GF-D8 (cell line): ENCODE data around the gene CTDSPL.

Experiments used
- DNase-seq: peaks from one replicate; lab custom pipeline; 2025; lab: John Stamatoyannopoulos, UW

CTDSPL gene

DNA sequence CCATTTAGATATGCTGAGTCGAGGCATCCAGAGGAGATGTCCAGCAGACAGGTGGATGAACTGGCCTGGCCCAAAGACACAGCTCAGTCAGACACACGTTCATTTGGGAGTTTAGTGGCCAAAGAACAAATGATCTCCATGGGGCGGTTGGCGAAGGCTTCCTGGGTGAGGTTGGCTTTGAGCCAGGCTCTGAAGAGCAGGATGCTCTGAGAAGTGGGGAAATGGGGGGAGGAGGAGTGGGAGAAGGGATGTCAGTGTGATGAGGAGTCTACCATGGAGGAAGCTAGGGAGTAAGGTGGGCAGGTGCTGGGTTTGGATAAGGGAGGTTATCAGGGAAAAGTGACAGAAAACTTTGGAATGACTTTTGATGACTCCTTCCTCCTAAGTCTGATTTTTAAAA lies 81.4 kb downstream of the CTDSPL start:
- no peak for DNase-seq

DNA sequence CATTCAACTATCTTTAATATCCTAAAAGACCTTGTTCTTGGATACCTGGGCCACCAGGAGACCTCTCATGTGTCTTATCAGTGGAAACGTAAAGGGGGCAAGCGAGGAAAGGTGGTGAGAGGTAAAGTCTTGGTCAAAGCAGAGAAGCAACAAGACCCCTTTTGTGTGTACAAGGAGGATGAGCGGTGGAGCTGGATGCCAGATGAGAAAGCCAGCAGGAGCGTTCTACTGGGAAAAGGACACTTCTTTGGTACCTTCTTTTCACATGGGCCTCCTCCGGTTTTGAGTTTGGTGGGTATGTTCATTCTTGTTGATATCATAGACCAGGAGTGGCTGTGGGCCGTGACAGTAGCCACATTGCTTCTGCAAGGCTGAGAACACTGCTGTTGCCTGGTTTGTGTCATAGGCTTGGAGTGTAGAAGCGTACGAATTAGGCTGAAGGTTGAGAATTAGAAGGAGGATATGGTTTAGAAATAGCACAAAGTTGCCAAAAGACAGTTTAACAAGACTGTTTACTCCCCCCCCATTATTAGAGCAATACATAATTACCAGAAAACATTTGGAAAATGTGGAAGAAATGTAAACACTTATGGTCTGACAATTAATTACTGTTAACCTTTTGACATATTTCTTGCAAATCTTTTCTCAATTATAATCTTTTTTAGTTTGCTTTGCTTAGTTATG lies 82.1 kb downstream of the CTDSPL start:
- DNase-seq = no peak

DNA sequence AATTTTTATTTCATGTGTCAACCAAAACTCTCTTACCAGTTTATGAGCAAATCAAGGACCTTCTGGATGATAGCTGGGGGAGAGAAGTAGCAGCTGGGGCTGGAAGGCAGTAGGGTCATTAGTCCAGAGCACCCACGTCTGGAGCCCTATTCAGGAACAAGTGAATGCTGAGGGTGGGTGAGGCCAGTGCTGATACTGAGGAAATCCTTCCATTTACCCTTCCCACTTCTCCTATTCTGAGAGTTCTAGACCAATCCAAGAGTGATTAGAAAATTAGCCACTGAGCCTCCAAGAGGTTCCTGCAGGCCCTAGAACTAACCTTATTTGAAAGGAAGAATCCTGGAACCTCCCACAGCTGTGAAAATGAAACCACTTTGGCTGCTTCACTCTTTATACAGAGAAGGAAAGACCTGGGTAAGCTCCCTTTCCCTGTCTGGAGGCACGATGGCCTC lies 82.7 kb downstream of the CTDSPL start:
- no peak for DNase-seq

DNA sequence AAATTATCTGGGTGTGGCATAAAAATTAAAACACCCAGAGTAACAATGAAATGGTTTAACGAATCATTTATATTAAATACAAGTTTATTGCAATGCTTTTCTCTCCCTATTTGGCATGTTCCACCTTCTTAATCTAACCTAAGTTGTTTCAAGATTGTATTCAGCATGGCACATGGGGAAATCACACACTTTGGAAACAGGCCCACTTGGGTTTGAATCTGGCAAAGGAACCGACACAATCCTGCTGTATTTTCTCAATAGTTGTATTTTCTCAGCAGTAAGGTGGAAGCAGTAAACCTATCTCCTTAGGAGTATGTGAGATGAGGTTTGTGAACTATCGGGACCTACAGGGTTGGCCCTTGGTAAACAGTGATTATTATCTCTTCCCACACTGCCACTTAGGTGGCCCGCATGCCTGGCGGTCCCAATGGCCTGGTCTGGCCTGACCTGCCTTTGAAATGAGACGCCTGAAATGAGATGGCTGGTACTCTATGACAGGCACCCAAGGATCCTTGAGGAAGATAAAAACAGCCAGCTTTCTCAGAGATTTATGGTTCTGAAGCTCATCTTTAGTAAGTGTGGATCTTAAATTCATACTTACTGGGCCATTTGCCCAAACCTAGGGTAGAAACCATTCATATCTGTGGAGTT lies 83.6 kb downstream of the CTDSPL start:
- peak; percentile 48 for DNase-seq

DNA sequence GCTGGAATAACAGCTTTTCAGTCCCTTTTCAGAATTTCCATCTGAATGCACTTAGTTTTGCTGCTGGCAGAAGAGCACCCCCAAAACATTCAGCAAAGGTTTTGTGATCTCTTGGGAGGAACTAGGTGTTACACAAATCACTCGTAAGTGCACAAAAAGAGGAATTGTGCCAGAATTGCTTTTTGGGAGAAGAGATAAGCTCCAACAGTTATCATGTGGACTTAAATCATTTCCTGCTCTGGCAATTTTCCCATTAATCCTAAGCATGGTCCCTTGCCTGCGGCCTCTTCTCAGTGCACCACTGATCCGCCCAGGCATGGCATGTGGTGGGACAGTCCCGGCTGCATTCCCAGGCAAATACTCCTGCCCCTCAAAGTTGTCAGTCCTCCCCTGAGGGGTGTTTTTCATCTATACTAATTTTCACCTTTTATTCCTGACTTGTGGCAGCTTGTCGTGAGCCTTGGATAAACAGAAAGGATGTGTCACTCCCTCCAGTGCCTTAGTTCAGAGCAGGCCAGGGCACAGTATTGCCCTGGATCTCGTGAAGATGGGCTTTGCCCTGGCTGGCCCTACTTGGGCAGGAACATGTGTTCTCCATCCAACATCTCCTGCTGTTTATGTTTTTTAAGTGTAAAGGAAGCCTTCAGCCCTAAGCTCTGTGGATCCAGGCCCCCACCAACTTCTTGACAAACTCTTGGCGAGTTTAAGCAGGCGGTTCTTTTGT lies 84.3 kb downstream of the CTDSPL start:
- peak; percentile 76 for DNase-seq

DNA sequence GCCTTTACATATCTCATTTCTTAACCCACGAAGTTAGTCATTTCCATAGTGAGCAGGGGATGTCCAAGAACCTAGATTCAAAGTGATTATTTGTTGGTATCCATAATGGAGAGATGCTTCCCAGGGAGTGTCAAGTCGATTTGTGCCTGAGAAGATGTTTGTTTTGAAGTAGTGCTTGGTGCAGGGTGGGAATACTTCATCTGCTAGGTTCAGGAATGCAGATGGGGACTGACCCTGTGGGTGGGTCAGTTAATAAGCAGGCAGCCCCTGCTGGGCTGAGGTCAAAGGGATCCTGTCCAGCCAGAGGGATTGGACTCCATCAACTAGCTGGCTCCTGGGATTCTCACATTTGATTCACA lies 84.8 kb downstream of the CTDSPL start:
- DNase-seq = no peak

DNA sequence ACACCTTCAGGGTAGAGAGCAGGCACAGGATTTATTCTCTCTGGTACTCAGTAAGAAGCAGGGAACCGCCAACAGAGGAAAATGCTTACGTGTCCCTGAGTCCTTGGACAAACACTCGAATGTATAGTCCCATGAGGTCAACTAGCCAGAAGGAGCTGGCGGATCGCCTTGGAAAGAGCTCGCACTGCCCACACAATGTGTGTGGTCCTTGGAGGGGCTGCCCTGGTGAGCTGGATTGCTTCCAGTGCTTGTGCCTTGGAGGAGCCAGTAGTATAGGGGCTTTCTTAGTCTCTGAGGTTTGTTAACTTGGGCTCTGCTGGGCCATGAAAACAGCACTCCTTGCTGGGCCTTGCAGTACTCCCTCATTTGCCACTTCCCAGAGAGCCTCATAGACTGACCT lies 88.2 kb downstream of the CTDSPL start:
- no peak for DNase-seq

DNA sequence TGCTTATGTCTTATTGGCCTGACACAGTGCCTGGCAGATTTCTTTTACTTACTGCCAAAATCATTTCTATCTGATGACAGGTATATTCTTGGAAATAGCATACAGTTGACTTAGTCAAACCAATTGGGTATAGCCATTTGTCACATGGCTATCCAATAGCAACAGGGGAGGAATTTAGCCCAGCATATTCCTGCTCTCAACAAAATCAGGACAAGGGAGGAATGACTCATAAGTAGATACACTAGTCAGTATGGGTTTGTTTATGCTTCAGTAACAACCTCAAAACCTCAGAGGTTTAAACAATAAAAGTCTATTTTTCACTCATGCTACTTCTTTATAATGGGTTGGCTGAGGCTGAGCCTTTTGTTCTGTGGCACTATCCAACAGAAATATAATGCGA lies 90.9 kb downstream of the CTDSPL start:
- no peak for DNase-seq

DNA sequence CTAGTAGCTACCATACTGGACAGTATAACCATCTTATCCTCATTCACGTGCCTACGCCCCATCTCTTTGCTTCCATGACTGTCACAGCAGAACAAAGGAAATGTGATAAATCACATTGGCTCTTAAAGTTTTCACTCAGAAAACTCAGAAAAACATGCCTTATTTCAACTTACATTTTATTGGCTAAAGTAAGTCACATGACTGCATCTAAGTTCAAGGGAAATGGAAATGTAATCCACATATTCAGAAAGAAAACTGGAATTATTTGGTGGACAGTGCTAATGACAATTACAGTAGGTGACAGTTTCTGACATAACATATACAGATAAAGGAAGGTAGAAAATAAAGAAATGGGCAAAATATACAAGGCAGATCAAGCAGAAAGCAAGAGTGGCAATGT lies 91.5 kb downstream of the CTDSPL start:
- DNase-seq = no peak

DNA sequence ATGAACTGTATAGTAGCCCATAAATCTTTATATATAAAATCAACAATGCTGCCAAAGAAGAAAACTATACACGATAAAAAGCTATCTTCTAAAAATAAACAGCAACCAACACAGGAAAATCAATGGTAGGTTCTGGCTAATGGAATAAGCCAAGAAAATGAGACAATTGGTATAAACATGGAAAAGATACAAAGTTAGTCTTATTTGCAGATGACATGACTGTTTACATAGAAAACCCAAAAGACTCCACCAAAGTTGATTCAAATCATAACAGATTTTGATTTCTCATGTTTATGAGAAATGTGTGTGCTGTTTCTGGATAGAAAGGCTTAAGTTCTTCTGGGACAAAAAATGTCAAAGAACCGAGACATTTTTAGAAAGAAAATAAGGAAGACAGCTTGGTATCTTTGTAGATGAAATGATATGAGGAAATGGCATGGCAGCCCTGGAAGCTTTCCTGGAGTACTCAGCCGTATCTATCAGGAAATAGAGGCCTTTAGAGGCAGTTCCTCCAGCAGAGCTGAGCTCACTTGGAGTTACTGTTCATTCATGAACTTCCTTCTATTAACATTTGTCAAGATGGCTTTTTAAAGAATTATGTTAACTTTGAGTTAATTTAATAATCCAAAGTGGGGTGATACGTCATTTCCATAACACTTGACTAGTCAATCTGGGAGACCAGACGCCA lies 92.2 kb downstream of the CTDSPL start:
- DNase-seq = peak; percentile 29

DNA sequence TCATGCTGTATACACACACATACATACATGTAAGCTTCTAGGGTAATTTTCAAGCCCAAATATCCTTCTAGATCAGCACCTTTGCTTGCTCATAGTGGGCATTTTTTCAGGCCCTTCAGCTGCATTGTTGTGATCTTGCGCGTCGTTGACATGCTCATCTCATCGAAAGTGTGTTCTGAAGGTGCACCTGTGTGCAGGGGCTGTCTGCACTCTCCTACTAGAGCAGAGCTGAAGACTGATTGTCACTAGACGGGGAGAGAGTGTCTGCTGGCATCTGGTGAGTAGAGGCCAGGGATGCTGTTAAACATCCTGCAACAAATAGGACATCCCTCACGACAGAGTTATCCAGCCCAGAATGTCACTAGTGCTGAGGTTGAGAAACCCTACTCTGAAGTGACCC lies 93.2 kb downstream of the CTDSPL start:
- no peak for DNase-seq

DNA sequence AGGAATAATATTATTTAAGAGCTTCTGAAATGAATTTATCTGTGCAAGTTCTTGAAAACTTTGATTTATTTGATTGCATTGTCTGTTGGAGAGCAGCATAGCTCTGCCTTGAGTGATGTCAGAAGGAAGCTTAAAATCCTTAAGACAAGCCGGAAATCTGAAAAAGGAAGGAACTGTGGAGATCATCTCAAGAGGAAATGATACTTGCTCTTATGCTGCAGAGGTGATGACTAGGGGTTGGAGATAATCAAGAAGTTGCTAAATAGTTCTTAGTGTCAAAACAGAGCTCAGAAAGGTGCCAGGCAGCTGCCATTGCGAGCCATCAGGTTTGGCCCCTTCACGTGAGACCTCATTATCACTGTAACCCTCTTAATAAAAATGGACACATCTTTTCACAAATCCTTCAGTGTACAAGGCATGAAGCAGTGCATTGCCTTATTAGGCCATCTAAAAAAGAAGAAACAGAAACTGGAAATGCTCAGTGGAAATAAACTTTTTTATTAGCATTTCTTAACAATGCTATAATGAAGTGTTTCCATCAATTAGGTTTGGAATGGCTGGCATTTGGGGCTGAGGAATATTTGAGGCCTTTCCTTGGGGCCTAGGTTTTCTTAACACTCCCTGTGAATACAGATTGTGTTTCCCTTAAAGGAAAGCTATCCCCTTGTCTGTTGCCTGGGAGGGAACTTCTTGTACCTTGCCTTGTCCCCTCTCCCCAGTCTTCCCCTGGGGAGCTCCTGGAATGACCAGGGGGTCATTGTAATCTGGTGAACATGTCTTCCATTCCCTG lies 94.4 kb downstream of the CTDSPL start:
- peak; percentile 57 for DNase-seq

DNA sequence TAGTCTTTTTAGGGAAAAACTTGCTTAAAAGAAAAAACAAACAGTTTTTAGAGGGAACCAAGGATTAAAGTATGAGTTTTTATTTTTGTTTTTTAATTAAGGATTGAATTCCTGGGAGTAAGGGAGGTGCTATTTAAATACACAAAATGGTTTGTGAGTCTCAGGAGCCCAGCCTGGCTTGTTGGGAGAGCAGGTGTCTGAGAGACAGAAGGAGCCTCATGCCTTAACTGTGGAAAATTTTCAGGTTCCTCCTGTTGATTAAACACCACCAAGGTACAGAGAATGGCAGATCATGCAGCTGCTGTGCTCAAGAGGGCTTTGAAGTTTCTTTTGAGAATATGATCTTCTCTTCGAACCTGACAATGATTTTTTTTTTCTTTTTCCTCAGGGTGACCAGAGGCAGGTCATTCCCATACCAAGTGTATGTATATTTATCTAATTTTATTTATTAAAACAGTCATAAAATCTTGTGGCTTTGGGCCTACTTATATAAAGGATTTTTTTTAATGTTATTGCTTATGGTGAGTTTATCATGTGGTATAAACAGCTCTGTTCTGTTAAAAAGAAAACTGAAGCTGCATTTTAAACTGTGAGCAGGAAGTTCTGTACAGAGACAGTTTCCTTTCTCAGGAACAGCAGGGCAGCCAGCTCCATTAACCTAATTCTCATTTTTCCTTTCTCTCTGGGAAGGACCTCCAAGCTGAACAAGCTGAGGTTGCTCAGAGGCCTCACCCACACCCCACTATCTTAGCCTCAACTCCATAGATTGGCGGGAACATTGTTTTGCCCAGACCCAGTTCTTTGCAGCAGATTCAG lies 95.3 kb downstream of the CTDSPL start:
- DNase-seq = no peak

DNA sequence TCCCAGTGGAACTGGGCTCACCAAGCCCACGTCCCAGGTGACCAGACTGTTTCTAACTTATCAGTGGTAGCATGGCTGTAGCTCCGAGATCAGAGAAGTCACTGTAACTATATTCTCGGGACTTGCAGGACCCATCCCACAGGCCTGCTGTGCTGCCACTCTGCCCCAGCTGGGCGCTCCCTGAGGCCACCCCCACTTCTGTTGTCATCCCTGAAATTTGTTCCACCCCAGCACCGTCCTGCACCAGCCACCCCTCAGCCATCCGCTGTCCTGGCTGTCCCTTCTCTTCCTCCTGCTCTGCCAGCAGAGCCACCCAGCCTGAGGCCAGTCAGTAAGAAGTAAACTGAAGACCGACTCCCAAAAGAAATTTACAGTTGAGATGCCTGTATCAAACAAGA lies 95.9 kb downstream of the CTDSPL start:
- no peak for DNase-seq

DNA sequence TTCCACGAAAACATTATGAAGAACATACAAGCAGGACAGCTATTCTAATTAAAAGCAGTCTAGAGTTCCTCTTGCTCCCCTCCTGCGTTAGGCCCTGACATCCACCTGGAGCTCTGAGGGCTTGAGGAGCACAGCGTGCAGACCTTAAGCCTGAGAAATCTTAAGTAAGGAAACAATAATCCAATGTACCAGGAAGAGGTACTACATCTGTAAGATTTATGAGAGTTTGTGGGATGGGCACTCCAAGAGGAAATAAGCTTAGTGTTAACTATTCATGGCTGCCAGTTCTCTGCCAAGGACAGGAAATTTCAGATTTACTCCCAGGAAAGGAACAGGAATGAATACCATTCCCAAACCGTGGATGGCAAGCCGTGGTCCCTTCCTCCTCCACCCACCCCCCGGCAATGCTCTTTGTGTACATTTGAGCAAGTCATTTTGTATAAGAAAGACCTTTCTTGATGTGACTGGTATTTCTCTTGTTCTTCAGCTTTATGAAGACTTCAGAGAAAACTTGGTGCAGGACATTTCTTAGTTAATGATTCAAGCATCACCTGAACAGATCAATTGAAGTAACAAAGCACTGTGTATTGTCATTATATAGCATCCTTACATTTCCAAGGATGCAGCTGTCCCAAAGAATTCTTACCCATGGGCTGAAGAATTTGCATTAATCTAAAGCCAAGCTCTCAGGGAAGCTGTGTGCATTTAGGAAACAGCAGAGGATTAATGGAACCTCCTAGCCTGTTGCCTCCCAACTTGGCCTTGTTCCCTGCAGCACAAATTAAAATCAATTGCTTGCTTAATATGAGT lies 100.1 kb downstream of the CTDSPL start:
- DNase-seq = no peak

DNA sequence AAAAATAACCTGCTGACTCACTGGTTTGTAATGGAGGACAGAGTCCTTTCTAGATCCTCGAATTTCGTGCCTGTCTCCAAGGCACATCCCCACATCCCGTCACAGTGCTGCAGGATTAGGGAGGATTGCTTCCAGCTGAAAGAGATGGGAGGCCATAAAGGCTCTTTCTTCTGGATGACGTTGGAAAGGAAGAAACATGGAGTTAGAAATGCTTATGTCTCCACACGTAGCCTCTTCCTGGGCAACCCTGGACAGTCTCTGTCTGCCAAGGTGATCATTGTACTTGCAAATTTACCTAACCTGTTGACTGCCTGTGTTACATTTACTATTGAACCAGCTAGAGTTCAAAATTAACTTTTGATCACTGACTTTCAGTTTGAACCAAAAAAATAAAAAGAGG lies 101.3 kb downstream of the CTDSPL start:
- no peak for DNase-seq

DNA sequence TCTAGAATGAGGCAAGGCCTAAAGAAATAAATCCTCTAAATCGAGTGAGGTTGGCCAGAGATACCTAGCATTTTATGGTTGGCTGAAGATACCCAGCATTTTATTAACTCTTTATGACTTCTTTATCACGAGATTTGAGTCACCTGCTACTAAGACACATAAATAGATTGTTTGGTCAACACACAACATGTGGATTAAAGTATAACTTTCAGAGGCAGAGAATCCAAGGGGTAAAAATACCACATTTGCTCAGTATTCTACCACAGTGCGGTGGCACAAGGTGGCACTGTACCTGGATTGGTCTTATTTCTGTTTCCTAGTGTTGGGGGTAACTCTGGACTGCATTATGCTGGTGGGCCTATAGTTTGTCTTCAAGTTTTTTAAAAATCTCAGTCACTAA lies 102.0 kb downstream of the CTDSPL start:
- no peak for DNase-seq

DNA sequence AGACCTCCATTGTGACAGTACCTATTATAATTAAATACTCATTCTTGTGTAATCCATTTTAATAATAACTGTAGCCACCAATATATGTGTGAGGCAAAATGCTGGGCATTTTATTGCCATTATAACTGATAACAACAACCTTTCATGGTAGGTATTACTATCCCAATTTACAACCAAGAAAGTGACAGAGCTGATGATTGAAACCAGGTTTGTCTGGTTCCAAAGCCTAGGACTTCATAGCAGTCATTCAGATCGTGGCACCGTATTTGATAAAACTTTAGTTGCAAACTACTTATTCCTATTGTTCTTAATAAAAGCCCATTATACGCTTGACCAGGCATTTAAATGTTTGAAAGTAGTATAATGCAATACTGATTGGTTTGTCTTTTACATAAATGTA lies 102.5 kb downstream of the CTDSPL start:
- no peak for DNase-seq

DNA sequence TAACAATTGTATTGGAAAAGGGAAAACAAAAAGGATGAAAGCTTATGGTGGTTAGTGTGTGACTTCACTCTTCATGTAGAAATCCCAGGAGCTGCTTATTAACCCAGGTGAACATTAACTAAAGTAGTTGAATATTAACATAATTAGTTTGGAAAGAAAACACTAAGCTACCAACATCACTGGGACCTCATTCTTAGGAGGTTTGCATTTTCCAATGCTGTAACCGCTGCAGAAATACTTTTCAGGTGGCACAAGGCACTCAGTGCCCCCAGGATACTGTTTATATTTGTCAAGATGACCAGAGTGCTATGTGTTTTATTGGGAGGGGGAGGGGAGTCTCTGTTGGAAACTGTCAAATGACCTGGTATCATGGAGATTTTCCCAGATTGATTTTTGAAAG lies 103.0 kb downstream of the CTDSPL start:
- DNase-seq = no peak

DNA sequence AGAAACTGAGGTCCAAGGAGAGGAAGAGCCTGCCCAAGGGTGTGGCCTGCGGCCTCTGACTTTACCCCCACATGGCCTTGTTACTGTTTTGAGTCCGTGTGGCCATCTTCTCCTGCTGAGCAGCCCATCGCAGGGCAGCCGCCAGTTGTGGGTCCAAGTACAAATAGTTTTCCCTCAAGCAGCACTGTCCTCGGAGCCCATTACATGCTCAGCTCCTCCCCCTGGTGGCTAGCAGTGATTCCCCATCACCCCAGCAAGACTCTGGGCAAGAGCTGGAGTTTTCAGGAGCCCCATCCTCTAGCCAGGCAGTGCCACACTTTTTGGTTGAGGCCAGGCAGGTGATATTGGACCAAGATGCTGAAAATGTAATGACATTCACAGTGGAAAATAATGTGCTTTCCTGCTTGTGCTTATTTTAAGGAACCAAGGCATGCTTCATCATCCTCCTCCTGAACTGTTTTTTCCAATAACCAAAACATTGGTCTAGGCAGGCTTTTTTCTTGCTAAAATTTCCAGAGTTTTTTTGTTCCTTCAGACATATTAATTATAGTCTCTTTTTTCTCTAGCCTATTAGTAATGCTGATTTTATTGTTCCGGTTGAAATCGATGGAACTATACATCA lies 105.7 kb downstream of the CTDSPL start:
- DNase-seq = no peak
